WTC11 (cell line): ENCODE data around the gene ACO1. TPM values are rescaled to one million over a fixed set of nuclear protein-coding genes. Genes with fewer than 3 reads are reported as not detected.

ENCODE experiments used
- ATAC-seq: fragments of 200-7000 bp; cut with Tn5 transposase; 2 replicates; pipeline ENCODE4 v1.10.0; 2021; ENCODE audit warnings: mild to moderate bottlenecking, moderate library complexity
- CTCF ChIA-PET: fragments of 300-600 bp; sonication (Branson Sonifier 250); formaldehyde crosslinking; loops from one replicate; lab custom pipeline; 2021; ENCODE audit warnings: antibody characterized with exemption; lab: Charles Lee
- POLR2A ChIA-PET: fragments of 350-600 bp; sonication (Branson Sonifier 250); formaldehyde crosslinking; loops from one replicate; lab custom pipeline; 2021; ENCODE audit warnings: antibody characterized with exemption; lab: Charles Lee
- DNase-seq: peaks from one replicate; pipeline ENCODE4 v3.0.0; 2021; ENCODE audit warnings: low spot score
- H3K27ac Mint-ChIP-seq: 2 replicates; pipeline ENCODE4 v1.8.0; 2021; ENCODE audit warnings: mixed read lengths
- H3K27me3 Mint-ChIP-seq: 2 replicates; pipeline ENCODE4 v1.8.0; 2021; ENCODE audit warnings: low read depth, mild to moderate bottlenecking, moderate library complexity, mixed read lengths
- H3K36me3 Mint-ChIP-seq: 2 replicates; pipeline ENCODE4 v1.8.0; 2021; ENCODE audit warnings: mixed read lengths
- H3K4me1 Mint-ChIP-seq: 2 replicates; pipeline ENCODE4 v1.8.0; 2022; ENCODE audit warnings: mixed read lengths
- H3K4me3 Mint-ChIP-seq: 2 replicates; pipeline ENCODE4 v1.8.0; 2021; ENCODE audit warnings: mild to moderate bottlenecking, moderate library complexity, mixed read lengths
- H3K9me3 Mint-ChIP-seq: 2 replicates; pipeline ENCODE4 v1.8.0; 2021; ENCODE audit warnings: mixed read lengths
- AR ChIP-seq: fragments of 250-450 bp; sonication (Bioruptor Pico); IDR thresholded peaks from 2 replicates; pipeline ENCODE4 v1.9.0; 2021; ENCODE audit warnings: mild to moderate bottlenecking
- ATF6 ChIP-seq: sonication (generic); formaldehyde crosslinking; IDR thresholded peaks from 2 replicates; pipeline ENCODE4 v1.8.1; 2023; ENCODE audit warnings: mild to moderate bottlenecking, missing genetic modification reagents
- CREM ChIP-seq: sonication (generic); formaldehyde crosslinking; IDR thresholded peaks from 2 replicates; pipeline ENCODE4 v1.8.1; 2022; ENCODE audit warnings: mild to moderate bottlenecking, missing genetic modification reagents, moderate library complexity
- E2F1 ChIP-seq: sonication (generic); formaldehyde crosslinking; IDR thresholded peaks from 2 replicates; pipeline ENCODE4 v1.8.0; 2022; ENCODE audit warnings: mild to moderate bottlenecking, missing genetic modification reagents
- GTF2I ChIP-seq: fragments of 250-450 bp; sonication (Bioruptor Pico); conservative IDR thresholded peaks from 2 replicates; pipeline ENCODE4 v1.4.0; 2021; ENCODE audit warnings: mild to moderate bottlenecking
- HMGA2 ChIP-seq: fragments of 250-450 bp; sonication (Bioruptor Pico); IDR thresholded peaks from 2 replicates; pipeline ENCODE4 v1.4.0; 2021; ENCODE audit warnings: mild to moderate bottlenecking, moderate library complexity
- IRF2 ChIP-seq: sonication (generic); formaldehyde crosslinking; IDR thresholded peaks from 2 replicates; pipeline ENCODE4 v1.8.0; 2022; ENCODE audit warnings: low read depth, missing genetic modification reagents, borderline replicate concordance
- MAX ChIP-seq: sonication (generic); formaldehyde crosslinking; IDR thresholded peaks from 2 replicates; pipeline ENCODE4 v1.8.0; 2022; ENCODE audit warnings: mild to moderate bottlenecking, missing genetic modification reagents
- NR1H2 ChIP-seq: sonication (generic); formaldehyde crosslinking; IDR thresholded peaks from 2 replicates; pipeline ENCODE4 v1.9.0; 2021; ENCODE audit warnings: mild to moderate bottlenecking, moderate library complexity, missing genetic modification reagents
- NR3C1 ChIP-seq: sonication (generic); formaldehyde crosslinking; conservative IDR thresholded peaks from 2 replicates; pipeline ENCODE4 v1.8.1; 2023; ENCODE audit warnings: low read depth, mild to moderate bottlenecking, missing genetic modification reagents
- PRRX2 ChIP-seq: fragments of 250-450 bp; sonication (Bioruptor Pico); IDR thresholded peaks from 2 replicates; pipeline ENCODE4 v1.8.0; 2021; ENCODE audit warnings: mild to moderate bottlenecking
- RELA ChIP-seq: sonication (generic); formaldehyde crosslinking; IDR thresholded peaks from 2 replicates; pipeline ENCODE4 v1.8.1; 2022; ENCODE audit warnings: missing genetic modification reagents, mild to moderate bottlenecking, borderline replicate concordance
- SOX15 ChIP-seq: fragments of 250-450 bp; sonication (Bioruptor Pico); IDR thresholded peaks from 2 replicates; pipeline ENCODE4 v1.9.0; 2021; ENCODE audit warnings: mild to moderate bottlenecking
- STAT6 ChIP-seq: sonication (generic); formaldehyde crosslinking; conservative IDR thresholded peaks from 2 replicates; pipeline ENCODE4 v1.8.1; 2023; ENCODE audit warnings: mild to moderate bottlenecking, low read depth, missing genetic modification reagents, moderate library complexity
- TCF7 ChIP-seq: sonication (generic); formaldehyde crosslinking; IDR thresholded peaks from 2 replicates; pipeline ENCODE4 v1.8.0; 2022; ENCODE audit warnings: mild to moderate bottlenecking, low read depth, missing genetic modification reagents, moderate library complexity
- ZBTB21 ChIP-seq: sonication (generic); formaldehyde crosslinking; IDR thresholded peaks from 2 replicates; pipeline ENCODE4 v1.8.1; 2023; ENCODE audit warnings: mild to moderate bottlenecking, missing genetic modification reagents, borderline replicate concordance
- ZNF317 ChIP-seq: sonication (generic); formaldehyde crosslinking; IDR thresholded peaks from 2 replicates; pipeline ENCODE4 v1.8.1; 2023; ENCODE audit warnings: low read depth, mild to moderate bottlenecking, moderate library complexity, missing genetic modification reagents, borderline replicate concordance
- ZNF416 ChIP-seq: fragments of 250-450 bp; sonication (Bioruptor Pico); IDR thresholded peaks from 2 replicates; pipeline ENCODE4 v1.9.0; 2021; ENCODE audit warnings: mild to moderate bottlenecking, inconsistent platforms
- total RNA-seq: library from RNA; stranded (reverse); gene quantifications from 3 replicates; pipeline ENCODE4 v1.2.3, GENCODE V29; 2021
- TF ChIP-seq, protein P1 (sequence below): sonication (generic); formaldehyde crosslinking; IDR thresholded peaks from 2 replicates; pipeline ENCODE4 v1.8.1; 2023; ENCODE audit warnings: mild to moderate bottlenecking, missing genetic modification reagents
- TF ChIP-seq, protein P2 (sequence below): sonication (generic); formaldehyde crosslinking; IDR thresholded peaks from 2 replicates; pipeline ENCODE4 v1.8.0; 2022; ENCODE audit warnings: mild to moderate bottlenecking, missing genetic modification reagents
- TF ChIP-seq, protein P3 (sequence below): sonication (generic); formaldehyde crosslinking; IDR thresholded peaks from 2 replicates; pipeline ENCODE4 v1.8.0; 2023; ENCODE audit warnings: missing genetic modification reagents, mild to moderate bottlenecking, borderline replicate concordance

The ACO1 gene
- total RNA-seq, 1 experiment from 2014 or later, result 40.2 TPM

DNA sequence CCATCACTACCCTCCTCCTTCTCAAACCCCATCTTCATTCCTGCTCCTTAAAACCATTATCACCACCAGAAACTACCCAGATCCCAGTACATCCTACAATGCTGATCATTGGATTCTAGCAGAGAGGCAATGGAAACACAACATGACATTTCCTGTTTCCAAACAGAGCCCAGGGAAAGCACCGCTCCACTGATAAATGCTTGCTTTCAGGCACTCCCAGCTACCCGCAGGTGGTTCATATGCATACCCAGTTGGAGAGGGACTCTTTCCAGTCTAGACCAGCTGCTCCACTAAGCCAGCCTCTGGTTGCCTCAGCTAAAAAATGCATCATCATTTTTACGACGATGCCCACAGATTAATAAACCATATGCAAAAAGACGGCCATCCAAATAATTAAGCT lies 39.2 kb upstream of the ACO1 start:
- ATAC-seq, result peak; percentile 88
- no peaks in the 10 kb centered on the region; the same call in 1 of the 2 replicates for H3K9me3 Mint-ChIP-seq
- POLR2A ChIA-PET, result interaction anchor here (0.5 to 1.6 kb wide), 2 partner anchors 205 to 373 kb away, joined by 4 read pairs; no protein-coding TSS in a partner anchor
- peaks cover 85% of the 10 kb centered on the region for H3K4me1 Mint-ChIP-seq
- peak; percentile 61 for DNase-seq
- H3K27ac Mint-ChIP-seq, result peak overlapping the region; percentile 97
- CTCF ChIA-PET, result interaction anchor here (0.5 to 1.6 kb wide), 5 partner anchors 10 to 1154 kb away, joined by 3 to 6 read pairs (median 5); partner anchors contain the start of gene ACO1
- H3K4me3 Mint-ChIP-seq, result peak overlapping the region; percentile 39
- H3K36me3 Mint-ChIP-seq, result no peaks in the 10 kb centered on the region
- no peaks in the 10 kb centered on the region for H3K27me3 Mint-ChIP-seq
- no peak for TF ChIP-seq SOX15 (CRISPR knock-in tag)
- no peak for TF ChIP-seq NR3C1 (CRISPR knock-in tag)
- TF ChIP-seq NR1H2 (CRISPR knock-in tag), result no peak
- TF ChIP-seq, protein P1, sequence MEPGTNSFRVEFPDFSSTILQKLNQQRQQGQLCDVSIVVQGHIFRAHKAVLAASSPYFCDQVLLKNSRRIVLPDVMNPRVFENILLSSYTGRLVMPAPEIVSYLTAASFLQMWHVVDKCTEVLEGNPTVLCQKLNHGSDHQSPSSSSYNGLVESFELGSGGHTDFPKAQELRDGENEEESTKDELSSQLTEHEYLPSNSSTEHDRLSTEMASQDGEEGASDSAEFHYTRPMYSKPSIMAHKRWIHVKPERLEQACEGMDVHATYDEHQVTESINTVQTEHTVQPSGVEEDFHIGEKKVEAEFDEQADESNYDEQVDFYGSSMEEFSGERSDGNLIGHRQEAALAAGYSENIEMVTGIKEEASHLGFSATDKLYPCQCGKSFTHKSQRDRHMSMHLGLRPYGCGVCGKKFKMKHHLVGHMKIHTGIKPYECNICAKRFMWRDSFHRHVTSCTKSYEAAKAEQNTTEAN (CRISPR knock-in tag), result no peak
- TF ChIP-seq MAX (CRISPR knock-in tag), result no peak
- TF ChIP-seq RELA (CRISPR knock-in tag), result no peak
- TF ChIP-seq, protein P2, sequence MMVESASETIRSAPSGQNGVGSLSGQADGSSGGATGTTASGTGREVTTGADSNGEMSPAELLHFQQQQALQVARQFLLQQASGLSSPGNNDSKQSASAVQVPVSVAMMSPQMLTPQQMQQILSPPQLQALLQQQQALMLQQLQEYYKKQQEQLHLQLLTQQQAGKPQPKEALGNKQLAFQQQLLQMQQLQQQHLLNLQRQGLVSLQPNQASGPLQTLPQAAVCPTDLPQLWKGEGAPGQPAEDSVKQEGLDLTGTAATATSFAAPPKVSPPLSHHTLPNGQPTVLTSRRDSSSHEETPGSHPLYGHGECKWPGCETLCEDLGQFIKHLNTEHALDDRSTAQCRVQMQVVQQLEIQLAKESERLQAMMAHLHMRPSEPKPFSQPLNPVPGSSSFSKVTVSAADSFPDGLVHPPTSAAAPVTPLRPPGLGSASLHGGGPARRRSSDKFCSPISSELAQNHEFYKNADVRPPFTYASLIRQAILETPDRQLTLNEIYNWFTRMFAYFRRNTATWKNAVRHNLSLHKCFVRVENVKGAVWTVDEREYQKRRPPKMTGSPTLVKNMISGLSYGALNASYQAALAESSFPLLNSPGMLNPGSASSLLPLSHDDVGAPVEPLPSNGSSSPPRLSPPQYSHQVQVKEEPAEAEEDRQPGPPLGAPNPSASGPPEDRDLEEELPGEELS (CRISPR knock-in tag), result peak; percentile 65; the same call in 1 of the 2 replicates
- TF ChIP-seq, protein P3, sequence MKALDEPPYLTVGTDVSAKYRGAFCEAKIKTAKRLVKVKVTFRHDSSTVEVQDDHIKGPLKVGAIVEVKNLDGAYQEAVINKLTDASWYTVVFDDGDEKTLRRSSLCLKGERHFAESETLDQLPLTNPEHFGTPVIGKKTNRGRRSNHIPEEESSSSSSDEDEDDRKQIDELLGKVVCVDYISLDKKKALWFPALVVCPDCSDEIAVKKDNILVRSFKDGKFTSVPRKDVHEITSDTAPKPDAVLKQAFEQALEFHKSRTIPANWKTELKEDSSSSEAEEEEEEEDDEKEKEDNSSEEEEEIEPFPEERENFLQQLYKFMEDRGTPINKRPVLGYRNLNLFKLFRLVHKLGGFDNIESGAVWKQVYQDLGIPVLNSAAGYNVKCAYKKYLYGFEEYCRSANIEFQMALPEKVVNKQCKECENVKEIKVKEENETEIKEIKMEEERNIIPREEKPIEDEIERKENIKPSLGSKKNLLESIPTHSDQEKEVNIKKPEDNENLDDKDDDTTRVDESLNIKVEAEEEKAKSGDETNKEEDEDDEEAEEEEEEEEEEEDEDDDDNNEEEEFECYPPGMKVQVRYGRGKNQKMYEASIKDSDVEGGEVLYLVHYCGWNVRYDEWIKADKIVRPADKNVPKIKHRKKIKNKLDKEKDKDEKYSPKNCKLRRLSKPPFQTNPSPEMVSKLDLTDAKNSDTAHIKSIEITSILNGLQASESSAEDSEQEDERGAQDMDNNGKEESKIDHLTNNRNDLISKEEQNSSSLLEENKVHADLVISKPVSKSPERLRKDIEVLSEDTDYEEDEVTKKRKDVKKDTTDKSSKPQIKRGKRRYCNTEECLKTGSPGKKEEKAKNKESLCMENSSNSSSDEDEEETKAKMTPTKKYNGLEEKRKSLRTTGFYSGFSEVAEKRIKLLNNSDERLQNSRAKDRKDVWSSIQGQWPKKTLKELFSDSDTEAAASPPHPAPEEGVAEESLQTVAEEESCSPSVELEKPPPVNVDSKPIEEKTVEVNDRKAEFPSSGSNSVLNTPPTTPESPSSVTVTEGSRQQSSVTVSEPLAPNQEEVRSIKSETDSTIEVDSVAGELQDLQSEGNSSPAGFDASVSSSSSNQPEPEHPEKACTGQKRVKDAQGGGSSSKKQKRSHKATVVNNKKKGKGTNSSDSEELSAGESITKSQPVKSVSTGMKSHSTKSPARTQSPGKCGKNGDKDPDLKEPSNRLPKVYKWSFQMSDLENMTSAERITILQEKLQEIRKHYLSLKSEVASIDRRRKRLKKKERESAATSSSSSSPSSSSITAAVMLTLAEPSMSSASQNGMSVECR (CRISPR knock-in tag), result no peak
- TF ChIP-seq ZBTB21 (CRISPR knock-in tag), result no peak
- TF ChIP-seq ZNF317 (CRISPR knock-in tag), result peak; percentile 87
- no peak for TF ChIP-seq IRF2 (CRISPR knock-in tag)
- TF ChIP-seq PRRX2 (CRISPR knock-in tag), result no peak
- no peak for TF ChIP-seq E2F1
- TF ChIP-seq AR (CRISPR knock-in tag), result no peak
- no peak for TF ChIP-seq TCF7 (CRISPR knock-in tag)
- TF ChIP-seq GTF2I (CRISPR knock-in tag), result no peak
- TF ChIP-seq ATF6, result no peak
- TF ChIP-seq STAT6 (CRISPR knock-in tag), result no peak
- no peak for TF ChIP-seq CREM (CRISPR knock-in tag)
- no peak for TF ChIP-seq HMGA2 (CRISPR knock-in tag)
- no peak for TF ChIP-seq ZNF416 (CRISPR knock-in tag)
